GM18867 (cell line): ENCODE data around the gene PDE6D.
"Not testable (repeated sequence)": the region's sequence is repeated elsewhere in the genome, so short reads cannot be mapped to it uniquely, and the experiment has no call there.

Experiments
- ATAC-seq: cut with Tn5 transposase; IDR thresholded peaks from one replicate; pipeline ENCODE4 v1.9.1; 2021; ENCODE audit warnings: mild to moderate bottlenecking, moderate library complexity; ENCODE audit not compliant: unreplicated experiment

Gene PDE6D

GRCh38 chr2:231780123-231780908 lies 766 bp downstream of the PDE6D start:
- ATAC-seq: no peak

GRCh38 chr2:231769170-231770136 lies 11.6 kb downstream of the PDE6D start:
- no peak for ATAC-seq

GRCh38 chr2:231765496-231765929 lies 15.6 kb downstream of the PDE6D start:
- ATAC-seq: no peak

GRCh38 chr2:231764760-231765159 lies 16.3 kb downstream of the PDE6D start:
- ATAC-seq: no peak

- no peak for ATAC-seq
Observed at GRCh38 chr2:231764124-231764523, 17.0 kb downstream of the PDE6D start.

GRCh38 chr2:231761735-231762134 lies 19.3 kb downstream of the PDE6D start:
- ATAC-seq: no peak

- no peak for ATAC-seq
Observed at GRCh38 chr2:231752061-231752460, 29.0 kb downstream of the PDE6D start.

- no peak for ATAC-seq
Observed at GRCh38 chr2:231751042-231751815, 29.9 kb downstream of the PDE6D start.

GRCh38 chr2:231749016-231749415 lies 32.1 kb downstream of the PDE6D start:
- ATAC-seq: not testable (repeated sequence)

GRCh38 chr2:231748153-231748896 lies 32.8 kb downstream of the PDE6D start:
- not testable (repeated sequence) for ATAC-seq

- no peak for ATAC-seq
Observed at GRCh38 chr2:231745303-231746038, 35.6 kb downstream of the PDE6D start.

- no peak for ATAC-seq
Observed at GRCh38 chr2:231743376-231744116, 37.5 kb downstream of the PDE6D start.

GRCh38 chr2:231737761-231738160 lies 43.3 kb downstream of the PDE6D start:
- no peak for ATAC-seq

GRCh38 chr2:231732604-231733003 lies 48.5 kb downstream of the PDE6D start:
- ATAC-seq: no peak

GRCh38 chr2:231727621-231728020 lies 53.5 kb downstream of the PDE6D start:
- no peak for ATAC-seq

- no peak for ATAC-seq
Observed at GRCh38 chr2:231726276-231726675, 54.8 kb downstream of the PDE6D start.

GRCh38 chr2:231725476-231725875 lies 55.6 kb downstream of the PDE6D start:
- ATAC-seq: no peak

GRCh38 chr2:231722721-231723307 lies 58.3 kb downstream of the PDE6D start:
- no peak for ATAC-seq
